OCI-LY3 (cell line): Measurements from ENCODE around the gene MTURN.

Experiments
- EZH2phosphoT487 ChIP-seq: fragments of 200-600 bp; shearing (Covaris generic); IDR thresholded peaks from 2 replicates; pipeline ENCODE4 v1.6.1; 2018; ENCODE audit warnings: antibody characterized with exemption, mixed run types, low read depth
- TF ChIP-seq, protein P1 (sequence below): fragments of 200-600, 300-600 bp; sonication (generic); IDR thresholded peaks from 2 replicates; pipeline ENCODE4 v1.5.1; 2014; ENCODE audit warnings: antibody characterized with exemption, low read length, low read depth

DNA sequence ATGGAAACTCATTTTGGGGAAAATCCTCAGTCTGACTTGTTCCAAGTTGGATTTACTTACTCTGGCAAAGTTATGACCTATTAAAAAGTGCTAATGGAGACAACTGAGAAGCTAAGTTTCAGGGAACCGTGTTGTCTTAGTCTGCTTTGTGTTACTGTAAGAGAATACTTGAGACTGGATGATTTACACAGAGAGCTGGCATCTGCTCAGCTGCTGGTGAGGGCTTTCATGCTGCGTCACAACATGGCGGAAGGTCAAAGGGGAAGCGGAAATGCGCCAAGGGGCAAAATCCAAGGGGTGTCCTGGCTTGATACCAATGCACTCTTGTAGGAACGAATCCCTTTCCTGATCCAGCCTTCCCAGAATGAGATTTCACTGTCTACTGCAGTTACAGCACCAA is 46.4 kb downstream of the MTURN start:
- TF ChIP-seq, protein P1, sequence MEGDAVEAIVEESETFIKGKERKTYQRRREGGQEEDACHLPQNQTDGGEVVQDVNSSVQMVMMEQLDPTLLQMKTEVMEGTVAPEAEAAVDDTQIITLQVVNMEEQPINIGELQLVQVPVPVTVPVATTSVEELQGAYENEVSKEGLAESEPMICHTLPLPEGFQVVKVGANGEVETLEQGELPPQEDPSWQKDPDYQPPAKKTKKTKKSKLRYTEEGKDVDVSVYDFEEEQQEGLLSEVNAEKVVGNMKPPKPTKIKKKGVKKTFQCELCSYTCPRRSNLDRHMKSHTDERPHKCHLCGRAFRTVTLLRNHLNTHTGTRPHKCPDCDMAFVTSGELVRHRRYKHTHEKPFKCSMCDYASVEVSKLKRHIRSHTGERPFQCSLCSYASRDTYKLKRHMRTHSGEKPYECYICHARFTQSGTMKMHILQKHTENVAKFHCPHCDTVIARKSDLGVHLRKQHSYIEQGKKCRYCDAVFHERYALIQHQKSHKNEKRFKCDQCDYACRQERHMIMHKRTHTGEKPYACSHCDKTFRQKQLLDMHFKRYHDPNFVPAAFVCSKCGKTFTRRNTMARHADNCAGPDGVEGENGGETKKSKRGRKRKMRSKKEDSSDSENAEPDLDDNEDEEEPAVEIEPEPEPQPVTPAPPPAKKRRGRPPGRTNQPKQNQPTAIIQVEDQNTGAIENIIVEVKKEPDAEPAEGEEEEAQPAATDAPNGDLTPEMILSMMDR = no peak
- no peak for TF ChIP-seq EZH2phosphoT487
